ENCODE data around the gene CGB7.

DNA sequence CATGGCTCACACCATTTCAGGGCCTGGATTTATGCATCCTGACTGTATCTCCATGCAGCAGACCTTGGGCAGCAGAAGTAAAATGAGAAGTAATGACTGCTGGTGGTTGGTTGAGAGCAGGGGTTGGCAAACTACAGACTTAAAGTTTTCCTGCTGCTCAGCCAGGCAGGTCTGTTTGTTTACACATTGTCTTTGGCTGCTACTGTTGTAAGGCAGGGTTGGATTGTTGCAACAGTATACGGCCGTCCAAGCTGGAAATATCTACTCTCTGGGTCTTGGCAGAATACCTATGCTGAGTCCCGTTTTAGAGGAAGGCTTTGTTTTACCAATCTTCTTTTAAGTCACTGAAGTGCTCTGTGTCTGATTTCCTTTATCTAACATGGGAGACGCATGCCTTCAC, 41.2 kb upstream of the CGB7 start:
- TF ChIP-seq EZH2phosphoT487 (IDR thresholded peaks at IDR 0.05; ENCODE audit: borderline replicate concordance, low read length), result no peak
- TF ChIP-seq, protein P1, sequence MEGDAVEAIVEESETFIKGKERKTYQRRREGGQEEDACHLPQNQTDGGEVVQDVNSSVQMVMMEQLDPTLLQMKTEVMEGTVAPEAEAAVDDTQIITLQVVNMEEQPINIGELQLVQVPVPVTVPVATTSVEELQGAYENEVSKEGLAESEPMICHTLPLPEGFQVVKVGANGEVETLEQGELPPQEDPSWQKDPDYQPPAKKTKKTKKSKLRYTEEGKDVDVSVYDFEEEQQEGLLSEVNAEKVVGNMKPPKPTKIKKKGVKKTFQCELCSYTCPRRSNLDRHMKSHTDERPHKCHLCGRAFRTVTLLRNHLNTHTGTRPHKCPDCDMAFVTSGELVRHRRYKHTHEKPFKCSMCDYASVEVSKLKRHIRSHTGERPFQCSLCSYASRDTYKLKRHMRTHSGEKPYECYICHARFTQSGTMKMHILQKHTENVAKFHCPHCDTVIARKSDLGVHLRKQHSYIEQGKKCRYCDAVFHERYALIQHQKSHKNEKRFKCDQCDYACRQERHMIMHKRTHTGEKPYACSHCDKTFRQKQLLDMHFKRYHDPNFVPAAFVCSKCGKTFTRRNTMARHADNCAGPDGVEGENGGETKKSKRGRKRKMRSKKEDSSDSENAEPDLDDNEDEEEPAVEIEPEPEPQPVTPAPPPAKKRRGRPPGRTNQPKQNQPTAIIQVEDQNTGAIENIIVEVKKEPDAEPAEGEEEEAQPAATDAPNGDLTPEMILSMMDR (IDR thresholded peaks at IDR 0.05; ENCODE audit: low read depth, low read length, poor library complexity, severe bottlenecking), result no peak

Measured in DOHH2 (cell line).